ENCODE results near the gene MMAA. TPM values are rescaled to one million over a fixed set of nuclear protein-coding genes. Genes with fewer than 3 reads are reported as not detected.

The MMAA gene
- total and polyA plus RNA-seq, 2 experiments from 2014 or later = 4.9 to 5.9 TPM

DNA sequence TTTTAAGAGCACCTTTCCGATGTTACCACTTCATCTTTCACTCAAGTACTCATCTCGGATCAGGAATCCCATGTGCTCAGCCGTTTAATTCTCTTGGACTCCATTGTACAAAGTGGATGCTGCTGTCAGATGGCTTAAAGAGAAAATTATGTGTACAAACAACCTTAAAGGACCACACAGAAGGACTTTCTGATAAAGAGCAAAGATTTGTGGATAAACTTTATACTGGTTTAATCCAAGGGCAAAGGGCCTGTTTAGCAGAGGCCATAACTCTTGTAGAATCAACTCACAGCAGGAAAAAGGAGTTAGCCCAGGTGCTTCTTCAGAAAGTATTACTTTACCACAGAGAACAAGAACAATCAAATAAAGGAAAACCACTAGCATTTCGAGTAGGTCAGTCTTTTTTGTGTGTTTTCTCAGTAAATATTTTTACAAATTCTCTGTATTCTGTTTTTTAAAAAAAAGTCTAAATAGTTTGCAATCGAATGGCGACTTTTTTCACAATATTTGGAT, 20.1 kb downstream of the MMAA start:
- H4K20me1 ChIP-seq (replicated peaks; ENCODE audit: insufficient read depth) = no peaks in the 10 kb centered on the region
- H3K4me1 Mint-ChIP-seq = peaks cover 32% of the 10 kb centered on the region
- DNase-seq (ENCODE audit: low spot score) (no peak), ATAC-seq (no peak)
- no peaks in the 10 kb centered on the region for H3K36me3 Mint-ChIP-seq (ENCODE audit: low read depth)
- H3K79me2 ChIP-seq (replicated peaks; ENCODE audit: insufficient read depth) = no peaks in the 10 kb centered on the region
- H3K9me2 ChIP-seq (ENCODE audit: insufficient read depth) = no peaks in the 10 kb centered on the region; the same call in 1 of the 2 replicates
- no peak overlapping the region for H3K4me2 ChIP-seq
- peaks cover 33% of the 10 kb centered on the region; the same call in 1 of the 2 replicates for H3K4me1 ChIP-seq (ENCODE audit: insufficient read depth)
- no peaks in the 10 kb centered on the region for H3K9me3 Mint-ChIP-seq
- no peaks in the 10 kb centered on the region for H3K27me3 ChIP-seq (ENCODE audit: insufficient read depth)
- no peak overlapping the region for H3K4me3 ChIP-seq
- no peaks in the 10 kb centered on the region for H3K36me3 ChIP-seq (ENCODE audit: insufficient read depth)
- peaks cover 2% of the 10 kb centered on the region for H3K27me3 Mint-ChIP-seq (ENCODE audit: insufficient read depth, low read depth, poor library complexity)
- H3K27ac ChIP-seq (ENCODE audit: low read depth) = no peak overlapping the region
- H3K27ac Mint-ChIP-seq = no peak overlapping the region
- no peaks in the 10 kb centered on the region; the same call in 1 of the 2 replicates for H3F3A ChIP-seq (replicated peaks; ENCODE audit: low read depth)
- no peak overlapping the region for H3K4me3 Mint-ChIP-seq
- H2AFZ ChIP-seq = no peak overlapping the region
- TF ChIP-seq EZH2phosphoT487 (IDR thresholded peaks at IDR 0.05; ENCODE audit: unreplicated experiment) (no peak), ZNF331 (CRISPR knock-in tag; IDR thresholded peaks at IDR 0.05; ENCODE audit: low read depth) (no peak), STAT1 (IDR thresholded peaks at IDR 0.05; ENCODE audit: unreplicated experiment) (no peak), POLR2AphosphoS5 (IDR thresholded peaks at IDR 0.05; ENCODE audit: low read depth) (no peak), EZH2 (IDR thresholded peaks at IDR 0.05; ENCODE audit: low read depth, unreplicated experiment) (no peak), CREB1 (CRISPR knock-in tag; IDR thresholded peaks at IDR 0.05; ENCODE audit: low read depth) (no peak), NANOG (IDR thresholded peaks at IDR 0.05; ENCODE audit: borderline replicate concordance) (no peak), JUNB (IDR thresholded peaks at IDR 0.05; ENCODE audit: unreplicated experiment) (no peak), ZNF114 (CRISPR knock-in tag; IDR thresholded peaks at IDR 0.05) (no peak)
- TF ChIP-seq, protein P1, sequence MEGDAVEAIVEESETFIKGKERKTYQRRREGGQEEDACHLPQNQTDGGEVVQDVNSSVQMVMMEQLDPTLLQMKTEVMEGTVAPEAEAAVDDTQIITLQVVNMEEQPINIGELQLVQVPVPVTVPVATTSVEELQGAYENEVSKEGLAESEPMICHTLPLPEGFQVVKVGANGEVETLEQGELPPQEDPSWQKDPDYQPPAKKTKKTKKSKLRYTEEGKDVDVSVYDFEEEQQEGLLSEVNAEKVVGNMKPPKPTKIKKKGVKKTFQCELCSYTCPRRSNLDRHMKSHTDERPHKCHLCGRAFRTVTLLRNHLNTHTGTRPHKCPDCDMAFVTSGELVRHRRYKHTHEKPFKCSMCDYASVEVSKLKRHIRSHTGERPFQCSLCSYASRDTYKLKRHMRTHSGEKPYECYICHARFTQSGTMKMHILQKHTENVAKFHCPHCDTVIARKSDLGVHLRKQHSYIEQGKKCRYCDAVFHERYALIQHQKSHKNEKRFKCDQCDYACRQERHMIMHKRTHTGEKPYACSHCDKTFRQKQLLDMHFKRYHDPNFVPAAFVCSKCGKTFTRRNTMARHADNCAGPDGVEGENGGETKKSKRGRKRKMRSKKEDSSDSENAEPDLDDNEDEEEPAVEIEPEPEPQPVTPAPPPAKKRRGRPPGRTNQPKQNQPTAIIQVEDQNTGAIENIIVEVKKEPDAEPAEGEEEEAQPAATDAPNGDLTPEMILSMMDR (conservative IDR thresholded peaks at IDR 0.05; ENCODE audit: low read depth in 2 of 2) = no peak
- TF ChIP-seq, protein P2, sequence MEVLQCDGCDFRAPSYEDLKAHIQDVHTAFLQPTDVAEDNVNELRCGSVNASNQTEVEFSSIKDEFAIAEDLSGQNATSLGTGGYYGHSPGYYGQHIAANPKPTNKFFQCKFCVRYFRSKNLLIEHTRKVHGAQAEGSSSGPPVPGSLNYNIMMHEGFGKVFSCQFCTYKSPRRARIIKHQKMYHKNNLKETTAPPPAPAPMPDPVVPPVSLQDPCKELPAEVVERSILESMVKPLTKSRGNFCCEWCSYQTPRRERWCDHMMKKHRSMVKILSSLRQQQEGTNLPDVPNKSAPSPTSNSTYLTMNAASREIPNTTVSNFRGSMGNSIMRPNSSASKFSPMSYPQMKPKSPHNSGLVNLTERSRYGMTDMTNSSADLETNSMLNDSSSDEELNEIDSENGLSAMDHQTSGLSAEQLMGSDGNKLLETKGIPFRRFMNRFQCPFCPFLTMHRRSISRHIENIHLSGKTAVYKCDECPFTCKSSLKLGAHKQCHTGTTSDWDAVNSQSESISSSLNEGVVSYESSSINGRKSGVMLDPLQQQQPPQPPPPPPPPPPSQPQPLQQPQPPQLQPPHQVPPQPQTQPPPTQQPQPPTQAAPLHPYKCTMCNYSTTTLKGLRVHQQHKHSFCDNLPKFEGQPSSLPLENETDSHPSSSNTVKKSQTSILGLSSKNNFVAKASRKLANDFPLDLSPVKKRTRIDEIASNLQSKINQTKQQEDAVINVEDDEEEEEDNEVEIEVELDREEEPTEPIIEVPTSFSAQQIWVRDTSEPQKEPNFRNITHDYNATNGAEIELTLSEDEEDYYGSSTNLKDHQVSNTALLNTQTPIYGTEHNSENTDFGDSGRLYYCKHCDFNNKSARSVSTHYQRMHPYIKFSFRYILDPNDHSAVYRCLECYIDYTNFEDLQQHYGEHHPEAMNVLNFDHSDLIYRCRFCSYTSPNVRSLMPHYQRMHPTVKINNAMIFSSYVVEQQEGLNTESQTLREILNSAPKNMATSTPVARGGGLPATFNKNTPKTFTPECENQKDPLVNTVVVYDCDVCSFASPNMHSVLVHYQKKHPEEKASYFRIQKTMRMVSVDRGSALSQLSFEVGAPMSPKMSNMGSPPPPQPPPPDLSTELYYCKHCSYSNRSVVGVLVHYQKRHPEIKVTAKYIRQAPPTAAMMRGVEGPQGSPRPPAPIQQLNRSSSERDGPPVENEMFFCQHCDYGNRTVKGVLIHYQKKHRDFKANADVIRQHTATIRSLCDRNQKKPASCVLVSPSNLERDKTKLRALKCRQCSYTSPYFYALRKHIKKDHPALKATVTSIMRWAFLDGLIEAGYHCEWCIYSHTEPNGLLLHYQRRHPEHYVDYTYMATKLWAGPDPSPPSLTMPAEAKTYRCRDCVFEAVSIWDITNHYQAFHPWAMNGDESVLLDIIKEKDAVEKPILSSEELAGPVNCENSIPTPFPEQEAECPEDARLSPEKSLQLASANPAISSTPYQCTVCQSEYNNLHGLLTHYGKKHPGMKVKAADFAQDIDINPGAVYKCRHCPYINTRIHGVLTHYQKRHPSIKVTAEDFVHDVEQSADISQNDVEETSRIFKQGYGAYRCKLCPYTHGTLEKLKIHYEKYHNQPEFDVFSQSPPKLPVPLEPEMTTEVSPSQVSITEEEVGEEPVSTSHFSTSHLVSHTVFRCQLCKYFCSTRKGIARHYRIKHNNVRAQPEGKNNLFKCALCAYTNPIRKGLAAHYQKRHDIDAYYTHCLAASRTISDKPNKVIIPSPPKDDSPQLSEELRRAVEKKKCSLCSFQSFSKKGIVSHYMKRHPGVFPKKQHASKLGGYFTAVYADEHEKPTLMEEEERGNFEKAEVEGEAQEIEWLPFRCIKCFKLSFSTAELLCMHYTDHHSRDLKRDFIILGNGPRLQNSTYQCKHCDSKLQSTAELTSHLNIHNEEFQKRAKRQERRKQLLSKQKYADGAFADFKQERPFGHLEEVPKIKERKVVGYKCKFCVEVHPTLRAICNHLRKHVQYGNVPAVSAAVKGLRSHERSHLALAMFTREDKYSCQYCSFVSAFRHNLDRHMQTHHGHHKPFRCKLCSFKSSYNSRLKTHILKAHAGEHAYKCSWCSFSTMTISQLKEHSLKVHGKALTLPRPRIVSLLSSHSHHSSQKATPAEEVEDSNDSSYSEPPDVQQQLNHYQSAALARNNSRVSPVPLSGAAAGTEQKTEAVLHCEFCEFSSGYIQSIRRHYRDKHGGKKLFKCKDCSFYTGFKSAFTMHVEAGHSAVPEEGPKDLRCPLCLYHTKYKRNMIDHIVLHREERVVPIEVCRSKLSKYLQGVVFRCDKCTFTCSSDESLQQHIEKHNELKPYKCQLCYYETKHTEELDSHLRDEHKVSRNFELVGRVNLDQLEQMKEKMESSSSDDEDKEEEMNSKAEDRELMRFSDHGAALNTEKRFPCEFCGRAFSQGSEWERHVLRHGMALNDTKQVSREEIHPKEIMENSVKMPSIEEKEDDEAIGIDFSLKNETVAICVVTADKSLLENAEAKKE (CRISPR knock-in tag; IDR thresholded peaks at IDR 0.05) = no peak
- TF ChIP-seq, protein P3, sequence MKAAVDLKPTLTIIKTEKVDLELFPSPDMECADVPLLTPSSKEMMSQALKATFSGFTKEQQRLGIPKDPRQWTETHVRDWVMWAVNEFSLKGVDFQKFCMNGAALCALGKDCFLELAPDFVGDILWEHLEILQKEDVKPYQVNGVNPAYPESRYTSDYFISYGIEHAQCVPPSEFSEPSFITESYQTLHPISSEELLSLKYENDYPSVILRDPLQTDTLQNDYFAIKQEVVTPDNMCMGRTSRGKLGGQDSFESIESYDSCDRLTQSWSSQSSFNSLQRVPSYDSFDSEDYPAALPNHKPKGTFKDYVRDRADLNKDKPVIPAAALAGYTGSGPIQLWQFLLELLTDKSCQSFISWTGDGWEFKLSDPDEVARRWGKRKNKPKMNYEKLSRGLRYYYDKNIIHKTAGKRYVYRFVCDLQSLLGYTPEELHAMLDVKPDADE (IDR thresholded peaks at IDR 0.05) = no peak
- TF ChIP-seq, protein P4, sequence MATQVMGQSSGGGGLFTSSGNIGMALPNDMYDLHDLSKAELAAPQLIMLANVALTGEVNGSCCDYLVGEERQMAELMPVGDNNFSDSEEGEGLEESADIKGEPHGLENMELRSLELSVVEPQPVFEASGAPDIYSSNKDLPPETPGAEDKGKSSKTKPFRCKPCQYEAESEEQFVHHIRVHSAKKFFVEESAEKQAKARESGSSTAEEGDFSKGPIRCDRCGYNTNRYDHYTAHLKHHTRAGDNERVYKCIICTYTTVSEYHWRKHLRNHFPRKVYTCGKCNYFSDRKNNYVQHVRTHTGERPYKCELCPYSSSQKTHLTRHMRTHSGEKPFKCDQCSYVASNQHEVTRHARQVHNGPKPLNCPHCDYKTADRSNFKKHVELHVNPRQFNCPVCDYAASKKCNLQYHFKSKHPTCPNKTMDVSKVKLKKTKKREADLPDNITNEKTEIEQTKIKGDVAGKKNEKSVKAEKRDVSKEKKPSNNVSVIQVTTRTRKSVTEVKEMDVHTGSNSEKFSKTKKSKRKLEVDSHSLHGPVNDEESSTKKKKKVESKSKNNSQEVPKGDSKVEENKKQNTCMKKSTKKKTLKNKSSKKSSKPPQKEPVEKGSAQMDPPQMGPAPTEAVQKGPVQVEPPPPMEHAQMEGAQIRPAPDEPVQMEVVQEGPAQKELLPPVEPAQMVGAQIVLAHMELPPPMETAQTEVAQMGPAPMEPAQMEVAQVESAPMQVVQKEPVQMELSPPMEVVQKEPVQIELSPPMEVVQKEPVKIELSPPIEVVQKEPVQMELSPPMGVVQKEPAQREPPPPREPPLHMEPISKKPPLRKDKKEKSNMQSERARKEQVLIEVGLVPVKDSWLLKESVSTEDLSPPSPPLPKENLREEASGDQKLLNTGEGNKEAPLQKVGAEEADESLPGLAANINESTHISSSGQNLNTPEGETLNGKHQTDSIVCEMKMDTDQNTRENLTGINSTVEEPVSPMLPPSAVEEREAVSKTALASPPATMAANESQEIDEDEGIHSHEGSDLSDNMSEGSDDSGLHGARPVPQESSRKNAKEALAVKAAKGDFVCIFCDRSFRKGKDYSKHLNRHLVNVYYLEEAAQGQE (IDR thresholded peaks at IDR 0.05; ENCODE audit: unreplicated experiment) = no peak

Measured in GM23338 (cell line).